Coronary artery (tissue), 2 donors: ENCODE results near the gene VMP1.
"Not testable (repeated sequence)": the region's sequence is repeated elsewhere in the genome, so short reads cannot be mapped to it uniquely, and the experiment has no call there.

ENCODE experiments used
- DNase-seq: peaks from one replicate; pipeline ENCODE4 v3.0.0-alpha.2; 2017; ENCODE audit warnings: low spot score
- H3K27ac ChIP-seq, 2 donors: fragments of 200-600 bp; sonication (generic); one replicate each; pipeline ENCODE4 v1.5.1; 2016 to 2019
- H3K4me3 ChIP-seq: fragments of 200-600 bp; sonication (generic); 2 replicates; pipeline ENCODE4 v1.5.1; 2016; ENCODE audit warnings: mild to moderate bottlenecking, moderate library complexity
- CTCF ChIP-seq: fragments of 200-600 bp; sonication (generic); IDR thresholded peaks from one replicate; pipeline ENCODE4 v1.5.1; 2019; ENCODE audit warnings: antibody characterized with exemption

Gene VMP1

GRCh38 chr17:59853168-59853918, 145.9 kb downstream of the VMP1 start:
- DNase-seq, result no peak
- H3K27ac ChIP-seq, result peak overlapping the region in 1 of 2 donors; percentile 54
- H3K4me3 ChIP-seq, result no peak overlapping the region
- no peak for TF ChIP-seq CTCF

- peak overlapping the region in 1 of 2 donors; percentile 53 for H3K27ac ChIP-seq
- H3K4me3 ChIP-seq, DNase-seq: not testable (repeated sequence)
Observed at GRCh38 chr17:59853919-59854729, 146.7 kb downstream of the VMP1 start.

- TF ChIP-seq CTCF, result no peak
- no peak for DNase-seq
- Histone ChIP-seq H3K4me3 (no peak overlapping the region), H3K27ac (no peak overlapping the region)
Observed at GRCh38 chr17:59856859-59857794, 149.7 kb downstream of the VMP1 start.

- DNase-seq, result no peak
- TF ChIP-seq CTCF, result no peak
- H3K27ac ChIP-seq, result no peak overlapping the region
- no peak overlapping the region for H3K4me3 ChIP-seq
Observed at GRCh38 chr17:59858167-59858816, 150.8 kb downstream of the VMP1 start.

GRCh38 chr17:59858932-59859331, 151.5 kb downstream of the VMP1 start:
- no peak for TF ChIP-seq CTCF
- Histone ChIP-seq H3K4me3 (no peak overlapping the region), H3K27ac (no peak overlapping the region)
- no peak for DNase-seq

- no peak overlapping the region for H3K4me3 ChIP-seq
- no peak for TF ChIP-seq CTCF
- DNase-seq, result no peak
- no peak overlapping the region for H3K27ac ChIP-seq
Observed at GRCh38 chr17:59859444-59860025, 152.1 kb downstream of the VMP1 start.
